Spleen (tissue), 11 donors: ENCODE measurements around the gene RAD51. TPM values are rescaled to one million over a fixed set of nuclear protein-coding genes. Genes with fewer than 3 reads are reported as not detected.

Experiments used
- DNase-seq: peaks from one replicate; pipeline ENCODE4 v3.0.0-alpha.2; 2020
- H3K27ac ChIP-seq, 8 donors: fragments of 200-600 bp; sonication (generic) in 7 of 8; 1 replicate in 4 of 8; 2 replicates in 4 of 8; pipeline versions ENCODE4 v1.5.0 to v1.8.0; 2016 to 2021; ENCODE audit warnings: inconsistent platforms in 4 of 8, mild to moderate bottlenecking in 4 of 8, moderate library complexity in 1 of 8
- H3K27me3 ChIP-seq, 7 donors: fragments of 200-600 bp; sonication (generic) in 6 of 7; replicated peaks in 1 of 7; 1 replicate in 4 of 7; 2 replicates in 3 of 7; pipeline versions ENCODE4 v1.5.0 to v1.8.0; 2016 to 2021; ENCODE audit warnings: inconsistent platforms in 3 of 7, mild to moderate bottlenecking in 1 of 7
- H3K36me3 ChIP-seq, 6 donors: fragments of 200-600 bp; sonication (generic) in 5 of 6; 1 replicate in 4 of 6; 2 replicates in 2 of 6; pipeline versions ENCODE4 v1.5.0 to v1.8.0; 2016 to 2021; ENCODE audit warnings: inconsistent platforms in 2 of 6
- H3K4me1 ChIP-seq, 6 donors: fragments of 200-600 bp; sonication (generic) in 5 of 6; 1 replicate in 3 of 6; 2 replicates in 3 of 6; pipeline versions ENCODE4 v1.5.0 to v1.8.0; 2016 to 2021; ENCODE audit warnings: inconsistent platforms in 3 of 6
- H3K4me3 ChIP-seq, 8 donors: fragments of 200-600 bp; sonication (generic) in 7 of 8; 1 replicate in 4 of 8; 2 replicates in 4 of 8; pipeline versions ENCODE4 v1.5.0 to v1.8.0; 2016 to 2021; ENCODE audit warnings: inconsistent platforms in 4 of 8, mild to moderate bottlenecking in 4 of 8, moderate library complexity in 2 of 8
- H3K9me3 ChIP-seq, 8 donors: fragments of 200-600 bp; sonication (generic) in 7 of 8; 1 replicate in 4 of 8; 2 replicates in 4 of 8; pipeline versions ENCODE4 v1.5.0 to v1.8.0; 2016 to 2021; ENCODE audit warnings: inconsistent platforms in 4 of 8
- CTCF ChIP-seq, 11 experiments: fragments of 200-600 bp in 7 of 11; fragments of 450-650 bp in 4 of 11; sonication (generic) in 4 of 11; IDR thresholded peaks in 8 of 11; conservative IDR thresholded peaks in 3 of 11; 1 replicate in 7 of 11; 2 replicates in 4 of 11; pipeline versions ENCODE4 v1.4.0 to v1.8.0; 2016 to 2021; ENCODE audit warnings: antibody characterized with exemption in 11 of 11, inconsistent platforms in 4 of 11, mild to moderate bottlenecking in 1 of 11
- POLR2A ChIP-seq, 3 donors: fragments of 450-650 bp; IDR thresholded peaks; one replicate each; pipeline ENCODE4 v1.5.1; 2017; ENCODE audit warnings: antibody characterized with exemption in 3 of 3, mild to moderate bottlenecking in 1 of 3
- POLR2AphosphoS5 ChIP-seq, 3 donors: sonication (generic); formaldehyde crosslinking; IDR thresholded peaks; one replicate each; pipeline ENCODE4 v1.5.1; 2017; ENCODE audit warnings: antibody characterized with exemption in 3 of 3
- WGBS, 5 donors: extraction: QIAGEN DNeasy Blood & Tissue Kit in 3 of 5; methylation state at CpG; one replicate each; pipeline versions ENCODE4 v1.1.5 to v1.1.7; 2013 to 2018; 5-methylcytosine and 5-hydroxymethylcytosine counted together
- intact Hi-C: fragments of 100-400 bp; cut with DNase I; formaldehyde crosslinking; loops from one replicate; pipeline ENCODE4 v1.15.0; 2023; ENCODE audit warnings: low total_unique reads
- polyA plus RNA-seq, 3 donors: library from polyadenylated mRNA; stranded (reverse); fragments of 200-250 nt; gene quantifications; one replicate each; pipeline ENCODE4 v1.2.1, GENCODE V29; 2013
- total RNA-seq, 7 donors: library from RNA; depleted of rRNA in 3 of 7; stranded (reverse); fragments of >200 nt in 3 of 7; fragmentation: NEBNext Ultra II Directional in 4 of 7; extraction: Animal tissue kit (Norgen Biotek cat#: 25700) in 4 of 7; gene quantifications; one replicate each; pipeline versions ENCODE4 v1.1.0 to v1.2.1, GENCODE V29; 2016 to 2021
- donor health status: healthy with polysubstance abuse.
- donor health status: DM: no; HTN: no; CAD: no; lungs with moderate emphysema.
- donor health status: DM: no; HTN: no; CAD: no.
- donor health status: Bipolar disorder and iron deficiency.
- donor health status: healthy.
- donor health status: DM: no; HTN: no; CAD: no.
- donor health status: DM: yes; HTN: yes; CAD: no.

The RAD51 gene
- total and polyA plus RNA-seq, 10 donors, result 0.43 to 5.5 (median 2.5) TPM

GRCh38 chr15:40702077-40702476 lies 7.1 kb downstream of the RAD51 start:
- 90 to 96% (median 92%) methylated on average over 7 of the region's 7 CpGs for WGBS, 5 donors
- H3K9me3 ChIP-seq, result no peaks in the 10 kb centered on the region
- intact Hi-C loops, result no loop called here
- no peak overlapping the region for H3K27ac ChIP-seq
- DNase-seq, result no peak
- TF ChIP-seq CTCF (IDR thresholded peaks at IDR 0.05 in 8 of 11, conservative IDR thresholded peaks at IDR 0.05 in 3 of 11) (peak in 2 of 11 experiments; percentile 12 to 31), POLR2A (IDR thresholded peaks at IDR 0.05) (no peak), POLR2AphosphoS5 (IDR thresholded peaks at IDR 0.05) (no peak)
- no peaks in the 10 kb centered on the region for H3K27me3 ChIP-seq
- peaks cover 0 to 70% (median 0%) of the 10 kb centered on the region in 6 donors for H3K36me3 ChIP-seq
- H3K4me3 ChIP-seq, result no peak overlapping the region
- no peaks in the 10 kb centered on the region for H3K4me1 ChIP-seq

- 86 to 98% (median 94%) methylated on average over 2 of the region's 2 CpGs for WGBS, 5 donors
- no peak overlapping the region for H3K27ac ChIP-seq
- H3K4me1 ChIP-seq, result no peaks in the 10 kb centered on the region
- no peaks in the 10 kb centered on the region for H3K9me3 ChIP-seq
- no peaks in the 10 kb centered on the region for H3K27me3 ChIP-seq
- intact Hi-C loops, result no loop called here
- H3K4me3 ChIP-seq, result no peak overlapping the region
- no peak for DNase-seq
- peaks cover 0 to 93% (median 0%) of the 10 kb centered on the region in 6 donors for H3K36me3 ChIP-seq
- no peak for TF ChIP-seq POLR2A (IDR thresholded peaks at IDR 0.05)
- TF ChIP-seq CTCF (IDR thresholded peaks at IDR 0.05 in 8 of 11, conservative IDR thresholded peaks at IDR 0.05 in 3 of 11), result no peak
- TF ChIP-seq POLR2AphosphoS5 (IDR thresholded peaks at IDR 0.05), result no peak
Observed at GRCh38 chr15:40706121-40706520, 11.1 kb downstream of the RAD51 start.

- peaks cover 0 to 58% (median 0%) of the 10 kb centered on the region in 6 donors for H3K36me3 ChIP-seq
- H3K4me3 ChIP-seq, result no peak overlapping the region
- WGBS, 5 donors, result 48 to 77% (median 71%) methylated on average over 2 of the region's 2 CpGs
- H3K9me3 ChIP-seq, result no peaks in the 10 kb centered on the region
- DNase-seq, result no peak
- TF ChIP-seq POLR2AphosphoS5 (IDR thresholded peaks at IDR 0.05) (no peak), POLR2A (IDR thresholded peaks at IDR 0.05) (no peak), CTCF (IDR thresholded peaks at IDR 0.05 in 8 of 11, conservative IDR thresholded peaks at IDR 0.05 in 3 of 11) (no peak)
- no peaks in the 10 kb centered on the region for H3K27me3 ChIP-seq
- H3K27ac ChIP-seq, result no peak overlapping the region
- intact Hi-C loops, result no loop called here
- H3K4me1 ChIP-seq, result no peaks in the 10 kb centered on the region
Observed at GRCh38 chr15:40714144-40714543, 19.2 kb downstream of the RAD51 start.

- TF ChIP-seq POLR2AphosphoS5 (IDR thresholded peaks at IDR 0.05) (no peak), CTCF (IDR thresholded peaks at IDR 0.05 in 8 of 11, conservative IDR thresholded peaks at IDR 0.05 in 3 of 11) (no peak), POLR2A (IDR thresholded peaks at IDR 0.05) (no peak)
- Histone ChIP-seq H3K36me3 (peaks cover 0 to 56% (median 0%) of the 10 kb centered on the region in 6 donors), H3K27me3 (no peaks in the 10 kb centered on the region), H3K9me3 (no peaks in the 10 kb centered on the region), H3K27ac (no peak overlapping the region), H3K4me1 (no peaks in the 10 kb centered on the region), H3K4me3 (no peak overlapping the region)
- DNase-seq, result no peak
- 83 to 87% (median 85%) methylated on average over 6 of the region's 6 CpGs for WGBS, 5 donors
- intact Hi-C loops, result no loop called here
Observed at GRCh38 chr15:40716165-40716564, 21.2 kb downstream of the RAD51 start.
